OCI-LY1 (cell line): Measurements from ENCODE around the gene ST3GAL4.

Experiments
- CTCF ChIP-seq: fragments of 200-600 bp; sonication (generic), shearing (Covaris generic); IDR thresholded peaks from 2 replicates; pipeline ENCODE4 v1.5.1; 2017; ENCODE audit warnings: mild to moderate bottlenecking, antibody characterized with exemption, low read length, moderate library complexity, mixed read lengths
- EZH2 ChIP-seq: fragments of 200-600 bp; sonication (generic), shearing (Covaris generic); IDR thresholded peaks from 2 replicates; pipeline ENCODE4 v1.8.0; 2017; ENCODE audit warnings: borderline replicate concordance, mixed run types, mild to moderate bottlenecking, antibody characterized with exemption, low read length, moderate library complexity, mixed read lengths

- TF ChIP-seq CTCF: no peak
- TF ChIP-seq EZH2: no peak
Measured at GRCh38 chr11:126350836-126351235, 4.7 kb upstream of the ST3GAL4 start.
